ENCODE measurements around the gene CELA3B. TPM values are rescaled to one million over a fixed set of nuclear protein-coding genes. Genes with fewer than 3 reads are reported as not detected.

CELA3B gene
- total and polyA plus RNA-seq, 2 of the 8 experiments (the other 6 are each of a cell fraction or from before 2014, with no cell fraction given), result not detected

DNA sequence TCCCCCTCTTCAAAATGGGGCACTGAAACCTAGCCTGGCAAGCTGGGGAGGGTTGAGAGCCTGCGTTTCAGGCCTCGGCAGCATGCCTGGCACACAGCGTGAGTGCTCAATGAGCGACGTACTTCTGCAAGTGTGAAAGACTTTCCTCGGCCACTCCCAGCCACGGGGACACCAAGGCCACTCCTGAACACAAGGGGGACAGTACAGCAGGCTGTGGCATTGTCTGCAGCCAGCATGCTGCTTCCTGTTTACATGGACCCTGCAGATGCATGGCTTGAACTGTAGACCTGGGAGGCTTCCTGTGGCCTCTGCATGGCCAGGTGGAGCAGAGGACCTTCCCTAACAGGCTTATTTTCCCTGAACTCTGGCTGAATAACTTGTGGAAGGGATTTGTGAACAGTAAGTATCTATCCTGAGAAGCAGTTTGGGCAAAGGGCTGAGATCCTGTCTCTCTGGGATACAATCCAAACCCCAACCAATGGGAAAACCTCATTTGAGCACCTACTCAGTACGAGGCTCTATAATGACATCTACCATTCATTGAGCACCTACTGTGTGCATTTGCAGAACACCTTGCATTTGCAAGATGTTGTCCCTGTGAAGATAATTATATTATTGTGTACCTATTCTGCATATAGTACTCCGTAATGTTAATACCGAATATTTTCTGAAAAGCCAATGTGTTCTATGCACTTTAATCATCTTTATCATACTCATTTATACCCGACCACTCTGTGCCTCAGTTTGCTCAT lies 29.8 kb upstream of the CELA3B start:
- Histone ChIP-seq H2BK15ac (ENCODE audit: low read length) (peak overlapping the region; percentile 63; the same call in 1 of the 2 replicates), H4K8ac (ENCODE audit: extremely low read depth, insufficient read depth, low read length) (no peak overlapping the region), H3K23me2 (ENCODE audit: low read depth, low read length) (no peaks in the 10 kb centered on the region), H2BK5ac (ENCODE audit: low read depth, low read length) (peak overlapping the region; percentile 69; the same call in 1 of the 2 replicates), H2BK120ac (replicated peaks; ENCODE audit: low read depth, low read length) (no peak overlapping the region), H3K4ac (replicated peaks; ENCODE audit: insufficient read length, low read depth, low read length) (no peak overlapping the region), H3K4me3 (ENCODE audit: extremely low read depth in 1 of 4, insufficient read depth in 2 of 4, low read depth in 3 of 4, low read length in 4 of 4) (no peak overlapping the region), H3K14ac (ENCODE audit: insufficient read length) (no peak overlapping the region), H4K91ac (replicated peaks; ENCODE audit: insufficient read length, low read length) (no peak overlapping the region), H3K27me3 (replicated peaks in 1 of 4; ENCODE audit: control insufficient read depth in 3 of 4, extremely low read depth in 1 of 4, insufficient read depth in 3 of 4, low read length in 3 of 4) (peaks cover 0 to 2% (median 0%) of the 10 kb centered on the region in 4 experiments; a peak in 1 of 7 replicates), H3K79me1 (ENCODE audit: low read depth, low read length) (no peaks in the 10 kb centered on the region), H3K36me3 (ENCODE audit: control insufficient read depth in 2 of 4, insufficient read depth in 4 of 4, low read length in 3 of 4) (no peaks in the 10 kb centered on the region), H3K18ac (ENCODE audit: extremely low read depth, low read length) (0 out of 2 replicates have a peak overlapping the region, but pooled peaks have one; percentile 25), H2BK20ac (ENCODE audit: low read length) (peak overlapping the region; percentile 74), H4K20me1 (replicated peaks in 1 of 2; ENCODE audit: control insufficient read depth in 1 of 2, insufficient read depth in 2 of 2, low read length in 2 of 2) (no peaks in the 10 kb centered on the region), H3K56ac (replicated peaks; ENCODE audit: insufficient read length, low read depth, low read length) (no peak overlapping the region), H3K4me1 (replicated peaks in 1 of 4; ENCODE audit: control insufficient read depth in 3 of 4, insufficient read depth in 4 of 4, low read length in 3 of 4) (peaks cover 5 to 19% (median 10%) of the 10 kb centered on the region in 4 experiments), H3K27ac (ENCODE audit: low read depth, low read length) (no peak overlapping the region), H3K9me3 (ENCODE audit: insufficient read depth in 2 of 2, low read depth in 1 of 2, low read length in 1 of 2) (no peaks in the 10 kb centered on the region), H2AK5ac (ENCODE audit: low read depth, low read length) (peak overlapping the region; percentile 71; the same call in 1 of the 2 replicates), H4K5ac (ENCODE audit: insufficient read length, low read depth, low read length) (peak overlapping the region; percentile 6), H3K23ac (ENCODE audit: insufficient read length) (no peak overlapping the region), H3K9ac (replicated peaks in 1 of 4; ENCODE audit: extremely low read depth in 1 of 4, low read depth in 3 of 4, low read length in 3 of 4) (no peak overlapping the region), H3K4me2 (ENCODE audit: insufficient read depth in 1 of 2, low read depth in 2 of 2, low read length in 2 of 2) (no peak overlapping the region), H2AFZ (ENCODE audit: low read length) (peak overlapping the region; percentile 63), H2BK12ac (ENCODE audit: low read depth, low read length) (peak overlapping the region; percentile 77; the same call in 1 of the 2 replicates), H3K79me2 (ENCODE audit: control insufficient read depth in 1 of 2, insufficient read depth in 2 of 2, low read length in 2 of 2) (no peaks in the 10 kb centered on the region)
- FAIRE-seq, result no peak
- ChIA-PET CTCF (ENCODE audit: partially characterized antibody) (interaction anchor here (1.0 to 2.0 kb wide), 3 partner anchors 11 to 33 kb away, joined by 3 to 5 read pairs (median 4); no protein-coding TSS in a partner anchor), POLR2A (ENCODE audit: partially characterized antibody) (interaction anchor here (1.0 to 1.1 kb wide), 2 partner anchors 16 to 25 kb away, joined by 3 to 4 read pairs; no protein-coding TSS in a partner anchor)
- DNase-seq (ENCODE audit: low read depth in 1 of 2, low spot score in 2 of 2), result no peak
- WGBS, 2 experiments (ENCODE audit: extremely low coverage in 1 of 2, insufficient coverage in 1 of 2, insufficient read length in 1 of 2, insufficient replicate concordance in 2 of 2, low coverage in 1 of 2, low lambda C conversion rate in 2 of 2, missing lambda C conversion rate in 1 of 2), result 89% methylated on average over 11 of the region's 11 CpGs; no CpG with 5 or more reads in 1 of the 2 experiments
- TF ChIP-seq CBX8 (IDR thresholded peaks at IDR 0.05; ENCODE audit: borderline replicate concordance, low read depth, low read length) (no peak), TEAD4 (IDR thresholded peaks at IDR 0.05; ENCODE audit: low read depth, low read length) (no peak), FOSL1 (IDR thresholded peaks at IDR 0.05; ENCODE audit: insufficient read depth, low read depth, low read length) (no peak), PHF8 (conservative IDR thresholded peaks at IDR 0.05; ENCODE audit: low read depth, low read length) (no peak), SAP30 (IDR thresholded peaks at IDR 0.05; ENCODE audit: insufficient read depth, insufficient replicate concordance, low read length) (no peak), POLR2A (IDR thresholded peaks at IDR 0.05; ENCODE audit: control extremely low read depth in 1 of 2, low read depth in 2 of 2, low read length in 2 of 2) (no peak), ATF3 (IDR thresholded peaks at IDR 0.05; ENCODE audit: insufficient read depth, low read depth, low read length) (no peak), TBP (IDR thresholded peaks at IDR 0.05; ENCODE audit: low read depth, low read length) (no peak), JUN (IDR thresholded peaks at IDR 0.05; ENCODE audit: low read depth, low read length) (no peak), SIRT6 (IDR thresholded peaks at IDR 0.05; ENCODE audit: low read length) (no peak), ASH2L (IDR thresholded peaks at IDR 0.05; ENCODE audit: low read length) (no peak)
- TF ChIP-seq, protein P1, sequence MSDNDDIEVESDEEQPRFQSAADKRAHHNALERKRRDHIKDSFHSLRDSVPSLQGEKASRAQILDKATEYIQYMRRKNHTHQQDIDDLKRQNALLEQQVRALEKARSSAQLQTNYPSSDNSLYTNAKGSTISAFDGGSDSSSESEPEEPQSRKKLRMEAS (IDR thresholded peaks at IDR 0.05), result peak; percentile 56

All from H1 (cell line).